Measurements from ENCODE around the gene HOMER1. TPM values are rescaled to one million over a fixed set of nuclear protein-coding genes. Genes with fewer than 3 reads are reported as not detected.

The HOMER1 gene
- total RNA-seq, 4 donors from 2014 or later, result 11.2 to 19.5 (median 19.3) TPM

GRCh38 chr5:79514391-79515105 is 614 bp upstream of the HOMER1 start:
- Histone ChIP-seq H3K36me3 (no peaks in the 10 kb centered on the region), H3K27ac (replicated peaks in 1 of 4) (peak overlapping the region; percentile 95 to 100 (median 97)), H3K4me3 (peak overlapping the region; percentile 74 to 97 (median 89)), H3K4me1 (peaks cover 0 to 41% (median 30%) of the 10 kb centered on the region in 4 donors), H3K9me3 (no peaks in the 10 kb centered on the region), H3K27me3 (no peaks in the 10 kb centered on the region)
- intact Hi-C loops (cut with DNase I), result loop anchor here (5.0 to 10.0 kb wide), 2 partner anchors 98 to 280 kb away; partner anchors contain the start of genes JMY and TENT2
- peak; percentile 97 for DNase-seq (ENCODE audit: extremely low spot score)
- TF ChIP-seq EP300 (IDR thresholded peaks at IDR 0.05), result peak; percentile 76
- peak; percentile 6 for TF ChIP-seq POLR2A (IDR thresholded peaks at IDR 0.05; ENCODE audit: low read depth)
- TF ChIP-seq POLR2AphosphoS5 (IDR thresholded peaks at IDR 0.05), result peak; percentile 97 to 98
- no peak for TF ChIP-seq CTCF (IDR thresholded peaks at IDR 0.05)
- 1% methylated on average over 25 of the region's 38 CpGs for WGBS

- WGBS, result 0% methylated on average over 4 of the region's 26 CpGs
- TF ChIP-seq EP300 (IDR thresholded peaks at IDR 0.05) (no peak), POLR2AphosphoS5 (IDR thresholded peaks at IDR 0.05) (no peak), CTCF (IDR thresholded peaks at IDR 0.05) (no peak), POLR2A (IDR thresholded peaks at IDR 0.05; ENCODE audit: low read depth) (no peak)
- DNase-seq (ENCODE audit: extremely low spot score), result no peak
- no peaks in the 10 kb centered on the region for H3K9me3 ChIP-seq
- no peaks in the 10 kb centered on the region for H3K36me3 ChIP-seq
- no peaks in the 10 kb centered on the region for H3K27me3 ChIP-seq
- intact Hi-C loops (cut with DNase I), result loop anchor here (5.0 to 10.0 kb wide), 2 partner anchors 99 to 279 kb away; partner anchors contain the start of genes JMY and TENT2
- peaks cover 0 to 53% (median 41%) of the 10 kb centered on the region in 4 donors for H3K4me1 ChIP-seq
- peak overlapping the region; percentile 74 to 97 (median 89) for H3K4me3 ChIP-seq
- peak overlapping the region; percentile 95 to 100 (median 97) for H3K27ac ChIP-seq (replicated peaks in 1 of 4)
These were observed 628 bp downstream of the HOMER1 start for GRCh38 chr5:79513308-79513703.

GRCh38 chr5:79512471-79513307 is 1.2 kb downstream of the HOMER1 start:
- peak overlapping the region; percentile 74 to 97 (median 89) for H3K4me3 ChIP-seq
- 6% methylated on average over 23 of the region's 29 CpGs for WGBS
- H3K27ac ChIP-seq (replicated peaks in 1 of 4), result peak overlapping the region; percentile 95 to 100 (median 97)
- DNase-seq (ENCODE audit: extremely low spot score), result no peak
- no peaks in the 10 kb centered on the region for H3K27me3 ChIP-seq
- peaks cover 0 to 59% (median 47%) of the 10 kb centered on the region in 4 donors for H3K4me1 ChIP-seq
- H3K36me3 ChIP-seq, result no peaks in the 10 kb centered on the region
- no peaks in the 10 kb centered on the region for H3K9me3 ChIP-seq
- TF ChIP-seq EP300 (IDR thresholded peaks at IDR 0.05) (no peak), CTCF (IDR thresholded peaks at IDR 0.05) (no peak)
- intact Hi-C loops (cut with DNase I), result loop anchor here (5.0 to 10.0 kb wide), 2 partner anchors 100 to 278 kb away; partner anchors contain the start of genes JMY and TENT2

- no peak for TF ChIP-seq POLR2A (IDR thresholded peaks at IDR 0.05; ENCODE audit: low read depth)
- no peak for TF ChIP-seq POLR2AphosphoS5 (IDR thresholded peaks at IDR 0.05)
- H3K27ac ChIP-seq (replicated peaks in 1 of 4), result peak overlapping the region in 1 of 4 donors; percentile 96
- WGBS, result 32% methylated on average over 11 of the region's 11 CpGs
These were observed 1.9 kb downstream of the HOMER1 start for GRCh38 chr5:79512049-79512448.

More at GRCh38 chr5:79512049-79512448, 1.9 kb downstream of the HOMER1 start:
- H3K36me3 ChIP-seq, result no peaks in the 10 kb centered on the region
- no peak for DNase-seq (ENCODE audit: extremely low spot score)
- H3K4me1 ChIP-seq, result peaks cover 0 to 63% (median 52%) of the 10 kb centered on the region in 4 donors
- no peaks in the 10 kb centered on the region for H3K9me3 ChIP-seq
- H3K4me3 ChIP-seq, result peak overlapping the region; percentile 74 to 97 (median 89)
- H3K27me3 ChIP-seq, result no peaks in the 10 kb centered on the region
- intact Hi-C loops (cut with DNase I), result loop anchor here (5.0 to 10.0 kb wide), 2 partner anchors 100 to 277 kb away; partner anchors contain the start of genes JMY and TENT2

All from esophagus muscularis mucosa (tissue), 4 donors.